ENCODE measurements around the gene ACD.
"Not testable (repeated sequence)": the region's sequence is repeated elsewhere in the genome, so short reads cannot be mapped to it uniquely, and the experiment has no call there.

The ACD gene

GRCh38 chr16:67659675-67660563 is at the start of gene ACD:
Gene ACD (minus strand): TSS chr16:67660260. CDS start chr16:67660220, 40 bp downstream.
- peak; percentile 45 for DNase-seq

- no peak for DNase-seq
These were observed 49.0 kb upstream of the ACD start for GRCh38 chr16:67709050-67709449.

- DNase-seq, result no peak
These were observed 48.3 kb upstream of the ACD start for GRCh38 chr16:67708368-67708771.

GRCh38 chr16:67707790-67708189 is 47.7 kb upstream of the ACD start:
- DNase-seq, result no peak

GRCh38 chr16:67707210-67707609 is 47.1 kb upstream of the ACD start:
- no peak for DNase-seq

- DNase-seq, result no peak
These were observed 44.0 kb upstream of the ACD start for GRCh38 chr16:67704110-67704509.

- DNase-seq, result no peak
These were observed 43.6 kb upstream of the ACD start for GRCh38 chr16:67703626-67704025.

- DNase-seq, result no peak
These were observed 42.1 kb upstream of the ACD start for GRCh38 chr16:67702130-67702529.

GRCh38 chr16:67701420-67701819 is 41.4 kb upstream of the ACD start:
- DNase-seq, result no peak

GRCh38 chr16:67699265-67699664 is 39.2 kb upstream of the ACD start:
- DNase-seq, result no peak

- no peak for DNase-seq
These were observed 37.5 kb upstream of the ACD start for GRCh38 chr16:67697422-67698185.

- no peak for DNase-seq
These were observed 34.6 kb upstream of the ACD start for GRCh38 chr16:67694611-67695010.

- DNase-seq, result not testable (repeated sequence)
These were observed 33.6 kb upstream of the ACD start for GRCh38 chr16:67693517-67694285.

GRCh38 chr16:67685388-67686112 is 25.5 kb upstream of the ACD start:
- no peak for DNase-seq

GRCh38 chr16:67683767-67684166 is 23.7 kb upstream of the ACD start:
- DNase-seq, result no peak

GRCh38 chr16:67679935-67680897 is 20.2 kb upstream of the ACD start:
- no peak for DNase-seq

GRCh38 chr16:67678354-67679023 is 18.4 kb upstream of the ACD start:
- no peak for DNase-seq

- DNase-seq, result no peak
These were observed 17.7 kb upstream of the ACD start for GRCh38 chr16:67677712-67678111.

GRCh38 chr16:67676939-67677338 is 16.9 kb upstream of the ACD start:
- no peak for DNase-seq

GRCh38 chr16:67676516-67676915 is 16.5 kb upstream of the ACD start:
- DNase-seq, result no peak

- no peak for DNase-seq
These were observed 15.9 kb upstream of the ACD start for GRCh38 chr16:67675999-67676398.
